Jurkat, Clone E6-1 (cell line): ENCODE data around the gene SURF1.

Experiments
- DNase-seq: peaks from one replicate; pipeline ENCODE4 v3.0.0-alpha.2; 2011; ENCODE audit warnings: low read depth, low spot score
- H3K4me3 ChIP-seq: 2 replicates; pipeline ENCODE4 v1.5.1; 2011; ENCODE audit warnings: mild to moderate bottlenecking, low read length, control low read depth, moderate library complexity

Gene SURF1

DNA sequence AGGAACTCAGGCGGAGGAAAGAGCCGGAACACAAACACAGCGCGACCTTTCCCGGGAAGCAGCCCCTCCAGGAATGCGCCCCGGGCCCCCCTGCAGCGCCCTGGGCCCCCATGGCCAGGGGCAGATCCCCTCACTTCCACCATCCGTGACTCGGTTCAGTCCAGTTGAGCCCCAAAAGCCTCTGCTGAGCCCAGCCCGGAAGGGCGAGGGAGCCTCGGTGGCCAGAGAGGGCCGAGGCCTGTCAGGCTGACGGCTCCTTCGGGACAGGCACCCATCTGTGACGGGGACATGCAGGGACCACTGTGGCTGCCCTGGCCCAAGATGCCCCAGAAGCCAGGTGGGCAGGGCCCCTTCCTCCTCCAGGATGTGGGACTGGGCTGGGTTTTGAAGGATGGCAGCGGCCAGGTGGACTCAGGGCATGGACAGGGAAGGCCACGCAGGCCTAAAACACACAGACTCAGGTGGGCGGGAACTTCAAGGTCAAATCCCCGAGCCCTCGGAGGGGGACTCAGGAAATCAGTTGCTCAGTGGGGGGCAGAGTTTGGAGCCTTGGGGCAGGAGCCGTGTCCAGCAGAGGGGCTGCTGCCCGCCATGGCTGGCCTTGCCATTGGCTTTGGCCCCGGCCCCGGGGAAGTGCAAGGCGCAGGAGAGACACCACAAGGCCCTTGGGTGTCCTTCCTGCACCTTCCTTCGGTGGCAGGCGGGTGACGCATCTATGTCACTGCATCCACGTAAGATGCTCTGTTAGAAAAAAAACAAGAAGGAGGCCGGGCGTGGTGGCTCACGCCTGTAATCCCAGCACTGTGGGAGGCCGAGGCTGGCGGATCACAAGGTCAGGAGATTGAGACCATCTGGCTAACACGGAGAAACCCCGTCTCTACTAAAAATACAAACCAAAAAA is 51.6 kb downstream of the SURF1 start:
- no peak overlapping the region for H3K4me3 ChIP-seq
- no peak for DNase-seq

DNA sequence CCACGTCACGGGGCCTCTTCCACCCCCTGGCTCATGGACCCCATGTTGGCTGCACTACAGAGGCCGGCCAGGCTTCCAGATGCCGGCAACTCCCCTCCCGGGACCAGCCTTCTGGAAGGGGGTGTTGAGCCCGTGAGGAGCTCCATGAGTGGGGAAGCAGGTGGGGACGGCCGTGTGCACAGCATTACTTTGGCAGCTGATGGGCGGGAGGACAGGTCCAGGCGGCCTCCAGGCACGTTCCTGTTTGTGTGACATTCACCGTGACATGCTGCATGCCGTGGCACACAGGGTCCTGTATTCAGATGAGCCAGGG is 52.2 kb downstream of the SURF1 start:
- DNase-seq: no peak
- no peak overlapping the region for H3K4me3 ChIP-seq

DNA sequence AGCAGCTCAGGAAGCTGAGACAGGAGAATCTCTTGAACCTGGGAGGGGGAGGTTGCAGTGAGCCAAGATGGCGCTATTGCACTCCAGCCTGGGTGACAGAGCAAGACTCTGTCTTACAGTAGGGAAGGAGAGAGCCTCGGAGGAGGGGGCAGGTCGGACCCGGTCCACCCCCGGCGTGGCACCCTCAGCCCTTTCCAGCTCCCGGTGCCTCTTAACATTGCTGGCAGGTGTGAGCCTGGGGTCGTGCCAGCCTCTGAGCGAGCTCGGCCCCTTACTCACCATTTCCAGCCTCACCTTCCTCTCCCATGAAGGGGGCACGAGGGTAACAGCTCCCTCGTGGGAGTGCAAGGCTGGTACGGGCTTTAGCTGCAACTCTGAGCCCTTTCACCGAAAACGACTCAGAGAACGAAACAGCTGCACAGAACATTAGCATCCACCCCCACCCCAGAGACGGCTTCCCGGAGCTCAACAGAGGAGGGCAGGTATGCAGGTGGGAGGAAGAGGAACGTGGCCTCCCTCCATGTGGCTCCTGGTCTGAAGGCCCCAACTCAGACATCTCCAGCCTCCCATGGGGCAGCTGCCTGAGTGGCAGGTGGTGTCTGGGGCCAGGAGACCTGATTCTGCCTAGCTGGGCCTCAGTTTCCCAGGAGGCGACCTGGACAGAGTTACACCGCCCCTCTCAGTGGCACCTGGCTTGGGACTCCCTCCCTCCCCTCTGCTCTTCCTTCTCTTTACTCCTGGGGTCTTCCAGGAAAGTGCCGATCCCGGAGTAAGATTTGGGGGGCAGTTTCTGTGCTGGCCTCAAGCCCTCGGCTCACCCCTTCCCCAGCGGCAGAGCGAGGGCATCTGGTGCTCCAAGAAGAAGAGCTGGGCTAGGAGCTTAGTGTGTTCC is 52.8 kb downstream of the SURF1 start:
- no peak for DNase-seq
- no peak overlapping the region for H3K4me3 ChIP-seq
